IPS-11a (cell line): ENCODE results near the gene KLHL33.
"Not testable (repeated sequence)": the region's sequence is repeated elsewhere in the genome, so short reads cannot be mapped to it uniquely, and the experiment has no call there.

Source experiments
- H3K4me3 ChIP-seq: one replicate; pipeline ENCODE4 v1.5.1; 2013; ENCODE audit warnings: low read depth, low read length, control low read depth

Gene KLHL33

DNA sequence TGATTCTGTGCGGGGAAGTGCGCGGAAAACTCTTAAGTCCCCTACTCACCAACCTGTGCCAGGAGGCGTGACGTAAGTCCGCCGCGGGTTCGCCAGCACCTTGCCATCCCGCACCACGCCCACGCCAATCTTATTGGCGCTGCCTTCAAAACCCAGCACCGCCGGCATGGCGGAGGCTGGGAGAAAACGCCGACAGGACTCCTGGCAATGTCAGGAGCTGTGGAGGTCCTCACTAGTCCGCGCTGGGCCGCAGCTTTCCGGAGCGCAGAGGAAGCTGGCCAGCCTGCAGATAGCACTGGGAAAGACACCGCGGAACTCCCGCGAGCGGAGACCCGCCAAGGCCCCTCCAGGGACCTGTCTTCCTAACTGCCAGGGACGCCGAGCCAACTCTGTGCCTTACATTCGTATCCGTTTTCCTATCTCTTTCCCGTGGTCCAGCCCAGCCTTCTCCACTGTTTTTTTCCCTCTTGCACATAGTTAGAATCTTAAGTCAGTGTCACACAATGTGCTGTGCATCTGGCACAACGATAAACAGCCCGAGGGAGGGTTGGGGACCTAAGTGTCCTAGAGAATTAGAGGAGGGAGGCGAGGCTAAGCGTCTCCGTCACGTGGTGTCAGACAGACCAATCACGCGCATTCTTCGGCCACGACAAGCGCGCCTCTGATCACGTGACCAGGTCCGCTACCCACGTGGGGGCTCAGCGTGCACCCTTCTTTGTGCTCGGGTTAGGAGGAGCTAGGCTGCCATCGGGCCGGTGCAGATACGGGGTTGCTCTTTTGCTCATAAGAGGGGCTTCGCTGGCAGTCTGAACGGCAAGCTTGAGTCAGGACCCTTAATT lies 18.8 kb upstream of the KLHL33 start, which contains the start of the genes APEX1 and OSGEP:
Gene APEX1, plus strand, starts transcription at position 711 of the 839 bp plus-strand sequence. CDS start 420 bp downstream, outside the sequence.
Gene OSGEP, minus strand, starts transcription at position 297 of the 839 bp plus-strand sequence. Its CDS starts 129 bp downstream, at position 168.
- peak within 1 kb of the TSS; percentile 98 for H3K4me3 ChIP-seq

DNA sequence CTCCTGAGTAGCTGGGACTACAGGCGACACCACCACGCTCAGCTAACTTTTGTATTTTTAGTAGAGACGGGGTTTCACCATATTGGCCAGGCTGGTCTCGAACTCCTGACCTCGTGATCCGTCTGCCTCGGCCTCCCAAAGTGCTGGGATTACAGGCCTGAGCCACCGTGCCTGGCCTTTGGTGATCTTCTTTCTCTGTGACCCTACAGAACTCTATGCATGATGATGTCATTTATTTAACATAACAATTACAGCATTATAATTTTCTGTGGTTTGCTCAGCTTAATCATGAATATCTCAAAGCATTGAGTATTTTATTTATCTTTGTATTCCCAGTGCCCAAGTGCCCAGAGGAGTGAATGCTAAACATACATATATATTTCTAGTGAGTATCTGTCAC lies 16.9 kb upstream of the KLHL33 start:
- not testable (repeated sequence) for H3K4me3 ChIP-seq

DNA sequence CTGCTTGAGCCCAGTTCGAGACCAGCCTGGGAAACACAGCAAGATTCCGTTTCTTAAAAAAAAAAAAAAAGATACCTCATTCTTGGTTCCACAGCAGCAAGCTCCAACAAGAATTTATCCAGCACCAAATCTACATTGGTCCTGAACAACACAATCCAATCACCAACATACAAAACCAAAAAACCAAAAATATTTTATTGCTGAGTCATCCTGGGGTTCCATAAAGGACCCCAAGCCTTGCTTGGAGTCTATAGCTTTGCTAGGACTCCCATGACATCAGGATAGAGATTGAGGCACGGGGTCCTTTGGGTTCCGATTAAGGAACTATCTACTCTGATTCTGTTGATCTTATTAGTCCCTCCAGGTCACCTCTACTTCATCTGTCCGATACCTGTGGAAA lies 10.9 kb upstream of the KLHL33 start:
- no peak overlapping the region for H3K4me3 ChIP-seq

DNA sequence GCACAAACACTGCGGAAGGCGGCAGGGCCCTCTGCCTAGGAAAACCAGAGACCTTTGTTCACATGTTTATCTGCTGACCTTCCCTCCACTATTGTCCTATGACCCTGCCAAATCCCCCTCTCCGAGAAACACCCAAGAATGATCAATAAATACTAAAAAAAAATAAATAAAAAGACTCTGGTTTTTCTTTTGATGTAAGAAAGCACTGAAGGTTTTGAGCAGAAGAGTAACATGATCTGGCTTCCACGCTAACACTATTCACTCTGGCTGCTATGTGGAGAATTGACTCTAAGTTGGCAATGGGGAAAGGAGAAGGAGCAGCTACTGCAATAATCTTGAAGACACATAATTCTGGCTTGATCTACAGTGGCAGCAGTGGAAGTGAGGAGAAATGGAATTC lies 7.7 kb upstream of the KLHL33 start:
- H3K4me3 ChIP-seq, result not testable (repeated sequence)

DNA sequence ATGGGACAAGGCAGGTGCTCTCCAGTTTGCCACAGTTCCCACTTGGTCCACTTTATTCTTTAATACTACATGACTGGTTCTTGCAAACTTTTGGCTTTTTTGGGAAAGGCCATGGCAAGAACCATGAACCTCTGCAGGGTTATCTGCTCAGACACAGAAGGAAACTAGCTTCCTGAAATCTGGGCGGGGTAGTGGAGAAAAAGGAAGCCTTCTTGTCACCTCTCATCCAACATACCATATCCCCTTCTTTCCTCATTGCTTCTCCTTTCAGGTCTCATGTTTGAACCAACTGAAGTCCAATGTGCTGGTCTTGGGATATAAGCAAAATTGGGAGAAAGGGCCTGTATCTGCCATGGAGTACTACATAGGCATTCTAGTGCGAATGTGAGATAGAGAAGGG lies 5.5 kb upstream of the KLHL33 start:
- H3K4me3 ChIP-seq, result no peak overlapping the region

DNA sequence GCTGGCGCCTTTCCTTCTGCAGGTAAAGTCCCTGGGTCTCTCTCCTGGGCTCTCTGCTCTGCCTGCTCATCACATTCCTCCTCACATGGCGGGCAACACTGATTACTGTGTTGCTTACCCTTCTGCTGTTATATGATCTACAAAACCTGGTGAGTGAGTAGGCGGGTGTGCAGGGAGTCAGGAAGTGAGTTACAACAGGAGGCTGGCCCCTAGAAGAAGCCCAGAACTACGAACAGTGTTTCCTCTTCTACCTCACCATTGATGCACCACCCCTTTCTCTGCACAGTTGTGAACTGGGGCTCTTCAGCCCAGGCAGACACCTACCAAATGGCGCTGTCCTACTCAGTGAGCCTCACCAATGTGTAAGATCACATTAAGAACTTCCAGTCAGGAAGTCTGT lies 4.9 kb upstream of the KLHL33 start:
- H3K4me3 ChIP-seq, result no peak overlapping the region

DNA sequence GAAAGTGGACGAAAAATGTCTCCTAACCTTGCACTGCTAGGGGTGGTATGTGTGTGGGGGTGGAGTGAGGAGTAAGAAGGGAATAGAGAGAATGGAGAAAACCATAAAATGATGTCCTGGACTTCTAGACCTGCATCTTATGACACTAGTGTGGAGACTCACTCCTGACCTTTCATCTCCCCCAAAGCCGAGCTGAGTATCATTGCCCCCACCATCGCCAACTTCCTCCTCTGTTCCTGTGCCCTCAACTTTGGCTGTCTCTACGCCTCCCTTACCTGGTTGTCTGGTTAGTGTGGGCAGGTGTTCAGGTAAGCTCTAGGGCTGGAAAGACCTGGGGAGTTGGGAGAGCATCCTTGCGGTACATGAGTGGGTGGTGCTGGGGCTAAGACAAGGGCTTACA lies 4.5 kb upstream of the KLHL33 start:
- H3K4me3 ChIP-seq, result no peak overlapping the region

DNA sequence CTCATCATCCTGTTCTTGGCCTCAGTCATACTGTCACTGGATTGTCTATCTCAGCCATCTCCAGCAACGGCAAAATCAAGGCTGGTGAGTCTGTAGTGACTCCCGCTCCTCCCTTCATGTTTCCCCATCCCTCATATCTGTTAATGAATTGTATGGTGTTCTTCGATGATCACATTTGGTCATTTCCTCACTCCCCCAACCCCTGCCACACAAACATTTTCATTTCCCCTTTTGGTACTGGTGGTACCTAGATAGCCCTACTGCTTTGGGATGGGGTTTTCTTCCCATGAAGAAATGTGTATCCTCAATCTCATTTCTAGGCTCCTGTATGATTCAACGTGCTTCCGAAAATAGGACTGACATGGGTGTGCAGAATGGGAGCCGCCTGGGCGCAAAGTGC lies 2.7 kb upstream of the KLHL33 start:
- H3K4me3 ChIP-seq, result no peak overlapping the region

DNA sequence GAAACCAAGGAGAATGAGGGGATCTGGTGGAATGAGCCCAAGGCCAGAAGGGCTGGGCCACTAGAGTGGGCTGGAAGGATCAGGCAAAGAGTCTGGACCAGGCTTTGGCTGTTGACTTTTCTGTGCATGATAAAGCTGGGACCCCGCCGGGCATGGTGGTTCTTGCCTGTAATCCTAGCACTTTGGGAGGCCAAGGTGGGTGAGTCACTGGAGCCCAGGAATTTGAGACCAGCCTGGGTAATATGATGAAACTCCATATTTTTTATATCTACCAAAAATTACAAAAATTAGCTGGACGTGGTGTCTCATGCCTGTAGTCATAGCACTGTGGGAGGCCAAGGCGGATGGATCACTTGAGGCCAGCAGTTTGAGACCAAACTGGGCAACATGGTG lies 393 bp upstream of the KLHL33 start:
- no peak overlapping the region for H3K4me3 ChIP-seq

DNA sequence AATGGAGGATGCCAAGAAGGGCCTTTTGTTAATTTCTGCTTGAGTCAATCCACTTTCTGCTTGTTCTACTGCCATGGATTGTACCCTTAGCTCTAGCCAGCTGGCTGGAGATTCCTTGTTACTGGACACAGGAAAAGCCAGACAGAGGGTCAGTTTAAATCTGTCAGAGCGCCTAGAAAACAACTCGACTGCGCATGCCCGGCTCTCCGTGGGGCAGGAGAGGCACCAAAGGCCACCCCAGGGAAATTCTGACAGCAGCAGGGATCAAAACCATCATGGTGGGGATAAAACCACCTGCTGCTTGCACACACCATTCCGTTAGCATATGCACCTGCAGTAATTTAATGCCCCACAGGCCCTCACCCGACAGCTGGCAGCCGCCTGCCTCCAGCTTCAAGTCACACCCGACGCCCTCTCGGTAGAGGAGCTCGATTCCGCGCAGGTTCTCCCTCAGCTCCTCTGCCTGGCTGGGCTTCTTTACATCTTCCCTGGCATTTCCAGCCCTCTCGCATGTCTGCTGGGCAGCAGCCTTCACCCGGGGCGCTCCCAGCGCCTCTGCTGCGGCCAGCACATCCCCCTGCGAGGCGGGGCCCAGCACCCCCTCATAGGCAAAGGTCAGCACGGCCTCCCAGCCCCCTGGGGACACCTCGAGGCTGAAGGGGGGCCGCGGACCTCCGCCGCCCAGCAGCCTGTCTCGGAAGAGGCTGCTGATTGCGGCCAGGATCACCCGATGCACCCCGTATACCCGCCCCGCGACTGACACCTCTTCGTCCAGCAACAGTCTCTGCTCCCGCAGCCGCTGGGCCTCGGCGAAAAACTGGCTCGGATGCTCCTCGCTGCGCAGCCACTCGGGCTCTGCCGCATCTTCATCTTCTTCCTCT lies 1.0 kb downstream of the KLHL33 start:
- no peak overlapping the region for H3K4me3 ChIP-seq

DNA sequence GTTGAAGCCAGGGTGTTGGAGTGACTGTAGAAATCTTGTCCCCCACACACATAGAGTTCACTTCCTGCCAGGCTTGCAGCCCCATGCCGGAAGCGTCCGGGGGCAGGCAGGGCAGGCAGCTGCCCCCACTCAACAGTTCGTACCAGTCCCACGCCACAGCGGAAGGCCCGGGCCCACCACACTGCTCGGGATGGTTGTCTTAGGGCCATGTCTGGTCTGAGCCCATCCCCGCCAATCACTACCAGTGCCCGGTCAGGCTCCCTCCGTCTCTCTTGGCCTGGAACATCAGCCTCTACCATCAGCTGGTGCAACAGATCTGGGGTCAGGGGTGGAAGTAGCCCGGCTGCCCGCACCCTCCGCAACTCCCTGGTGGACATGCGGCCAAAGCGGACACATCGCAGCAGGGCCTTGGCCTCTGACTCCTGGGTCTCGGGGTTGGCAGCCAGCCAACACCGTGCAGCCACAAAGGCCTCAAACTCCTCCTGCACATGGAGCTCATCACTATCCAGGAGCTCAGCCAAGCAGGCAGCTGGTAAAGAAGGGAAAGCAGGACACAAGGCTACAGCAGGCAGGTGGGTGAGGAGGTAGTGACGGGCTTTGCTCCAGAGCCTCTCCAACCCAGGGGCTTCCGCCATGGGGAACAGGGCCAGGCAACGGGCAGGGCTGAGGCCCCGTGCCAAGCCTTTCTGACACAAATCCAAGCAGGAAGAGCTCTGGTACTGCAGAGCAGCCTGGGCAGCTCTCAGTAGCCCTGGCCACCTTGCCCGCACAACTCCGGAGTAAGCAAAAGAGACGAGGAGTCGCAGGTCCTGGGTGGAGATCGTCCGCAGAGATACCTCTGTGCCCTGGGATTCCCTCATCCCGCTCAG lies 5.9 kb downstream of the KLHL33 start:
- no peak overlapping the region for H3K4me3 ChIP-seq

DNA sequence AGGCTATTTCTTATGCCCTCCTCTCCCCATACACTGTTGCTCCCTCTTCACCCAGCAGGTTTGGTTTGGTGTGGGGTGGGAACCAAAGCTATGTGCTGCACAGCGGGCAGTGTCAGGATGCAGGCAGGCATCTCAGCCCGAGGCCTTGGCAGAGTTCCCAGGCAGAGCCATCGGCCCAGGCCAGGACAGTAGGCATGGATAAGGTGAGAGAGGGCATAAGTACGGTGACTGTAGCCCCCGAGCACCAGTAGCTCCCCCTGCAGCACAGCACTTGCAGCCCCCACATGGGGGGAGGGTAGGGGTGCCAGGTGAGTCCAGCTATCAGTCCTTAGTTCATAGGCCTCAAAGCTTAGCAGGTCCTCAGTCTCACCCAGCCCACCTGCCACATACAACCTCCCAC lies 7.2 kb downstream of the KLHL33 start:
- H3K4me3 ChIP-seq, result no peak overlapping the region

DNA sequence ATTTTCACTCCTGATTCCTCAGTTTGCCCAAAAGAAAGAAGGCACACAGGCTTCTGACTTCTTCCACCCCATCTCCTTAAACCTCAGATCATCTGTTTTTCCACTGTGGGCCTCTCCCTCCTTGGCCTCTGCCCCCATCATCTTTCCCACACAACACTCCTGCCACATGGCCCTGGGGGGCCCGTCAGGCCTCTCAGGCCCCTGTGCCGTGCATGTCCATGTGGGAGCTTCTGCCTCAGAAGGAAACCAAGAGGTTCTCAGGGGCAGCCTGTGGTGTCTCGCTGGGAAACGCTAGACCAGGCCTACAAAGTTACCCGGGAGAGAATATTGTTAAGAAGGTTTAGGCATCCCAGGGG lies 8.0 kb downstream of the KLHL33 start:
- no peak overlapping the region for H3K4me3 ChIP-seq

DNA sequence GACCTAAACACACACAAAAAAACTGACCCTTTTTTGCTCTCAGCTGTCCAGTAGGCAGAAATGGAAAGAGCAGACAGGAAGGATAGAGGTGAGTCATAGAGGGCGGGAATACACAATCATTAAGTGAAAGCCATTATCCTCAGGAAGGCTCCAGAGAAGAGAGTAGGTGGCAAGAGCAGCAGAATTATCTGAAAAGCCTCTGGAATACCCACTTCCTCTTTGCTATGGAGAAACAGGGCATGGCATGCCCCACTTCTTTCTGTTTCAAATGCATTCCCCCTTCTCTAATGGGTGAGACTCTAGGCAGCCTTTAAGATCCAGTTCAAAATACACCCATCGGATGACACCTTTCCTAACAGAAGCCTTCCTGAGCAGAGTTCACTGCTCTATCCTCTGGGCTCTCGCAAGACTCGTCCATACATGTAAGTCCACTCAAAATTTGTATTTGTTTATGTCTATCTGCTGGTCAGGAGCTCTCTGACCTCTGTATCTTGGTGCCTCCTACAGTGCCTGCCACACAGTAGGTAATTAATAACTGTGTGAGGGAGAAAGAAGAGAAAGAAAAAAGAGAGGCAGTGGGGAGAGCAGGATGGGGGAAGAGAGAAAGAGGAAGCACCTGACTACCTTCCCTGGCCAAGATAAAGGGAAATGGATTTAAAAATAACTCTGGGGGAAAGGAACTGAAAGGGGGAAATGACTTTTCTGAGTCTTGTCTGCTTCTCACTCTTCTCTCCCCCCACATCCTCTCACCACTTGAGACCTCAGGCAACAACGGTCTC lies 8.5 kb downstream of the KLHL33 start:
- H3K4me3 ChIP-seq, result no peak overlapping the region

DNA sequence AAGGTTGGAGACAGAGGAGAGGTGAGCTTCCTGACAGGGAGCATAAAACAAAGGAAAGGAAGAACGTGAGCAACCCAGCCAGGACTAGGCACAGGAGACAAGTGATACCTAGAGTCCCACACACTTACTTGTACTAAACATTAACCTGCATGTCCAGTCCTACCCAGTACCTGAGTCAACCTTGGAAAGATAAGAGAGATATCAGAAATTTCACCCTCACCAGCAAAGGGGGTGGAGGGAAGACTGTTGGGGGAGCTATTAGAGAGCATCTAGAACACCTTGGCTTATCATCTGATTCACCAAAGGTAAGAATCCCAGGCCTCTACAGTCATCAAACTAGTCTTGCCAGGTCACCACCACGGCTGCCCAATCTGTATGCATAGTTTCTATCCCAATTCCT lies 11.1 kb downstream of the KLHL33 start:
- H3K4me3 ChIP-seq, result no peak overlapping the region

DNA sequence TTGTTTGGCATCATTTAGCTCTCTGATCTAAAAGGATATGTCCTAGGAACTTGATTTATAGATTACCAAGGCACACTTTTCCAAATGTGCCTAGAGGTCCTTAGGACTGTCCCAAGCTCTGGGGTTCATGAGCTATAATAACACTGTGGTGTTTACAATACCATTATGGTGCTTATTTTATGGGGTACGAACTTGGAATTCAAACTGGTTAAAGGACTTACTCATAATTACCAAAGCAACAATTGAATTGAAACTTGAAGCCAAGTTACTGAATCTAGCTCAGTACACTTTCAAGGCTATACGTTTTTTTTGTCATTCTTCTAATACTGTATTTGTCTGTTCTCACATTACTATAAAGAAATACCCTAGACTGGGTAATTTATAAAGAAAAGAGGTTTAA lies 13.1 kb downstream of the KLHL33 start:
- H3K4me3 ChIP-seq, result no peak overlapping the region

DNA sequence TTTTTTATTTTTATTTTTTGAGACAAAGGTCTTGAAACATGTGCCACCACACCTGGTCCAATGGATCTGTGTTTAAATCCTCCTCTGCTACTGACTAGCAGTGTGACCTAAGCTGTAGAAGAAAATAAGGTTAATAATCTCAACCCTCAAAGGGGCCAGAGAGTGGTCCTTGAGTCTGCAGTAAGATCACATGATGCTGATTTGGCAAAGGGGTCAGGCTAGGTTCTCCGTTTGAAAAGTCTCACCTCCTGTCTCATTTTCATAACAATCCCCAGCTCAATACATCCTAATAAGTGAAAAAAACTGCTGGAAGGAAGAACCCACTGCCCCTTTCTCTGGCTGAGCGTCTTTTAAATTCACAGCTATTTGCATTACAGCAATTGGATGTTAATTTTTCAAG lies 14.7 kb downstream of the KLHL33 start:
- H3K4me3 ChIP-seq, result no peak overlapping the region

DNA sequence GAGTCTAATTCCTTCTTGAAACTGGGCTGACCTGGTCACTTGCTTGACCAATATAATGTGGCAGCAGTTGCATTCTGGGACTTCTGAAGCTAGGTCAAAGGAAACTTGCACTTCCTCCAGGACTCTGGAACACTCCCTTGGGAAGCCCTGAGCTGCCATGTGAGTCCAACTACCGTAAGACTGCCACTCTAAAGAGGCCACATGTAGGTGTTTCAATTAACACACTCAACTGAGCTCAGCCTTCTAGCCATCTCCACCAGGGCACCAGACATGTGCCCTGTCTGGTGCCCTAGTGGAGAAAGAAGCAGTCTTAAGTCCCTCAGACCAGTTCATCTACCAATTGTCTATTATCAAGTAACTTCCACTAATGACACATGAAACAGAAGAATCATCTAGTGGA lies 16.5 kb downstream of the KLHL33 start:
- H3K4me3 ChIP-seq, result no peak overlapping the region

DNA sequence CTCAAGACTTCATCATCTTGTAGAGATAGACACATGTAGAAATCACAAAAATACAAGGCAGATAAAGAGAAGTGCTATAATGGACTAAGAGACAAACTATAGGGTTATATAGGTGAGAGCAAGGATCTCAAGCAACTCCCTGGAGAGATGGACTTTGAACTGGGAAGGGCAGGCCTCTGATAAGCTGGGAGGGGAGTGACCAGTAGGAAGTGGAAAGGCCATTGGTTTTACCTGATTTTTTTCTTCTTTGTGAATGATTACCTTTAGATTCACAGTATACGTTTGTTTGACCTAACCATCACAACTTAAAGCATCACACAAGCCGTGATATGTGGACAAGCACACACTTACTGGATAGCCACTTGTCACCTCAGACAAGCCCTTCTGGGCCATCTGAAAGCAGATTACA lies 17.5 kb downstream of the KLHL33 start:
- H3K4me3 ChIP-seq, result no peak overlapping the region
